ENCODE measurements around the gene EPHB6.

- no peak for TF ChIP-seq CTCF (IDR thresholded peaks at IDR 0.05)
- TF ChIP-seq POLR2A (IDR thresholded peaks at IDR 0.05), result no peak
Measured at GRCh38 chr7:142864980-142865747, 10.3 kb downstream of the EPHB6 start.

All from tibial nerve (tissue), 3 donors.